ENCODE measurements around the gene LRIG2. TPM values are rescaled to one million over a fixed set of nuclear protein-coding genes. Genes with fewer than 3 reads are reported as not detected.

Gene LRIG2
- total and polyA plus RNA-seq, 2 donors (not counting 1 experiment from before 2014, with no cell fraction given): 12.4 to 30.6 TPM

GRCh38 chr1:113035086-113035485 is 37.9 kb upstream of the LRIG2 start:
- no peaks in the 10 kb centered on the region for H3K27me3 ChIP-seq (replicated peaks in 1 of 4; ENCODE audit: control extremely low read depth in 1 of 4, control insufficient read depth in 3 of 4, insufficient read depth in 4 of 4, low read length in 3 of 4)
- WGBS (ENCODE audit: insufficient coverage): 66% methylated on average over 2 of the region's 5 CpGs
- H3K4me3 Mint-ChIP-seq: no peak overlapping the region
- H3K9ac ChIP-seq (ENCODE audit: low read length): no peak overlapping the region
- ChIA-PET CTCF (interaction anchor here (1.0 kb wide), 1 partner anchor 11 kb away, joined by 3 read pairs; no protein-coding TSS in a partner anchor), POLR2A (no interaction called here)
- H3K4me3 ChIP-seq (ENCODE audit: control extremely low read depth in 1 of 5, extremely low read depth in 1 of 5, insufficient read depth in 1 of 5, low read depth in 2 of 5, low read length in 4 of 5): no peak overlapping the region
- H3K27ac ChIP-seq (ENCODE audit: low read length in 2 of 2): no peak overlapping the region
- no peaks in the 10 kb centered on the region for H3K36me3 ChIP-seq (replicated peaks in 1 of 2; ENCODE audit: control extremely low read depth in 1 of 2, control insufficient read depth in 1 of 2, extremely low read depth in 1 of 2, insufficient read depth in 2 of 2, low read length in 1 of 2)
- no peak overlapping the region for H2AFZ ChIP-seq (ENCODE audit: insufficient read depth, low read depth, low read length, poor library complexity, severe bottlenecking)
- no peak overlapping the region for H3K27ac Mint-ChIP-seq
- no peaks in the 10 kb centered on the region for H3K27me3 Mint-ChIP-seq
- no peaks in the 10 kb centered on the region for H3K9me3 ChIP-seq (ENCODE audit: control extremely low read depth in 1 of 3, control insufficient read depth in 2 of 3, insufficient read depth in 1 of 3, low read length in 2 of 3)
- H4K20me1 ChIP-seq (ENCODE audit: control insufficient read depth, insufficient read depth, low read length, poor library complexity, severe bottlenecking): no peaks in the 10 kb centered on the region
- no peaks in the 10 kb centered on the region for H3K79me2 ChIP-seq (ENCODE audit: control insufficient read depth, insufficient read depth, low read length)
- TF ChIP-seq CTCF (IDR thresholded peaks at IDR 0.05): no peak
- no peak for TF ChIP-seq EZH2 (IDR thresholded peaks at IDR 0.05; ENCODE audit: borderline replicate concordance, insufficient read depth, low read depth, low read length, poor library complexity, severe bottlenecking)
- H3K4me1 ChIP-seq (ENCODE audit: control insufficient read depth in 2 of 2, insufficient read depth in 2 of 2, low read length in 2 of 2): no peaks in the 10 kb centered on the region
- no peak for DNase-seq
- no peaks in the 10 kb centered on the region for H3K4me1 Mint-ChIP-seq
- H3K4me2 ChIP-seq (replicated peaks; ENCODE audit: low read depth, low read length, poor library complexity, severe bottlenecking): no peak overlapping the region
- no peaks in the 10 kb centered on the region for H3K9me3 Mint-ChIP-seq (ENCODE audit: insufficient read depth)
- intact Hi-C loops (cut with micrococcal nuclease): no loop called here
- no peak for ATAC-seq (ENCODE audit: low read depth)

GRCh38 chr1:113036639-113037321 is 36.2 kb upstream of the LRIG2 start:
- H3K4me2 ChIP-seq (replicated peaks; ENCODE audit: low read depth, low read length, poor library complexity, severe bottlenecking): no peak overlapping the region
- H3K9me3 ChIP-seq (ENCODE audit: control extremely low read depth in 1 of 3, control insufficient read depth in 2 of 3, insufficient read depth in 1 of 3, low read length in 2 of 3): no peaks in the 10 kb centered on the region
- DNase-seq: no peak
- no peaks in the 10 kb centered on the region for H3K9me3 Mint-ChIP-seq (ENCODE audit: insufficient read depth)
- H3K4me3 Mint-ChIP-seq: no peak overlapping the region
- no peaks in the 10 kb centered on the region for H3K27me3 ChIP-seq (replicated peaks in 1 of 4; ENCODE audit: control extremely low read depth in 1 of 4, control insufficient read depth in 3 of 4, insufficient read depth in 4 of 4, low read length in 3 of 4)
- H3K27me3 Mint-ChIP-seq: no peaks in the 10 kb centered on the region
- POLR2A ChIA-PET: no interaction called here
- no peak overlapping the region for H3K27ac Mint-ChIP-seq
- no peak overlapping the region for H3K27ac ChIP-seq (ENCODE audit: low read length in 2 of 2)
- H3K9ac ChIP-seq (ENCODE audit: low read length): no peak overlapping the region
- H4K20me1 ChIP-seq (ENCODE audit: control insufficient read depth, insufficient read depth, low read length, poor library complexity, severe bottlenecking): no peaks in the 10 kb centered on the region
- H3K4me3 ChIP-seq (ENCODE audit: control extremely low read depth in 1 of 5, extremely low read depth in 1 of 5, insufficient read depth in 1 of 5, low read depth in 2 of 5, low read length in 4 of 5): no peak overlapping the region
- H2AFZ ChIP-seq (ENCODE audit: insufficient read depth, low read depth, low read length, poor library complexity, severe bottlenecking): no peak overlapping the region
- H3K4me1 Mint-ChIP-seq: no peaks in the 10 kb centered on the region
- H3K79me2 ChIP-seq (ENCODE audit: control insufficient read depth, insufficient read depth, low read length): no peaks in the 10 kb centered on the region
- intact Hi-C loops (cut with micrococcal nuclease): no loop called here
- CTCF ChIA-PET: no interaction called here
- no peaks in the 10 kb centered on the region for H3K36me3 ChIP-seq (replicated peaks in 1 of 2; ENCODE audit: control extremely low read depth in 1 of 2, control insufficient read depth in 1 of 2, extremely low read depth in 1 of 2, insufficient read depth in 2 of 2, low read length in 1 of 2)
- no CpG with 5 or more reads among the region's 2 CpGs for WGBS (ENCODE audit: insufficient coverage)
- no peak for TF ChIP-seq EZH2 (IDR thresholded peaks at IDR 0.05; ENCODE audit: borderline replicate concordance, insufficient read depth, low read depth, low read length, poor library complexity, severe bottlenecking)
- no peak for TF ChIP-seq CTCF (IDR thresholded peaks at IDR 0.05)
- no peaks in the 10 kb centered on the region for H3K4me1 ChIP-seq (ENCODE audit: control insufficient read depth in 2 of 2, insufficient read depth in 2 of 2, low read length in 2 of 2)
- ATAC-seq (ENCODE audit: low read depth): no peak

All from B cell (primary cell).